PC-9 (cell line): ENCODE results near the gene TUBGCP2. TPM values are rescaled to one million over a fixed set of nuclear protein-coding genes. Genes with fewer than 3 reads are reported as not detected.

Source experiments
- BruUV-seq: library from RNA; stranded (reverse); fragments of 400-500 nt; replicated peaks from 2 replicates; lab custom pipeline; 2021; lab: Mats Ljungman, UMichigan
- CTCF ChIA-PET: fragments of 300-600 bp; sonication (Branson Sonifier 250); formaldehyde crosslinking; loops from one replicate; lab custom pipeline; 2022; ENCODE audit warnings: antibody characterized with exemption; lab: Charles Lee
- POLR2A ChIA-PET: fragments of 300-600 bp; sonication (Branson Sonifier 250); formaldehyde crosslinking; loops from one replicate; lab custom pipeline; 2022; ENCODE audit warnings: antibody characterized with exemption; ENCODE audit not compliant: unreplicated experiment; lab: Charles Lee
- DNase-seq, 2 experiments: peaks; one replicate each; pipeline versions ENCODE4 v3.0.0 to v3.0.0-alpha.2; 2015 to 2022; ENCODE audit warnings: mixed read lengths in 1 of 2
- H2AFZ ChIP-seq: fragments of 200-600 bp; sonication (generic); 2 replicates; pipeline ENCODE4 v1.8.1; 2017; ENCODE audit warnings: antibody characterized with exemption
- H3F3A ChIP-seq: fragments of 200-600 bp; sonication (generic); 2 replicates; pipeline ENCODE4 v1.8.1; 2017; ENCODE audit warnings: antibody characterized with exemption, mild to moderate bottlenecking, low read depth; ENCODE audit not compliant: insufficient read depth
- H3K27ac ChIP-seq: fragments of 200-600 bp; sonication (generic); 2 replicates; pipeline ENCODE4 v1.6.1; 2016; ENCODE audit warnings: mixed run types
- H3K27me3 ChIP-seq: fragments of 200-600 bp; sonication (generic); 2 replicates; pipeline ENCODE4 v1.6.1; 2016; ENCODE audit warnings: low read depth, mixed run types; ENCODE audit not compliant: insufficient read depth
- H3K36me3 ChIP-seq: fragments of 200-600 bp; sonication (generic); 2 replicates; pipeline ENCODE4 v1.6.1; 2016; ENCODE audit warnings: low read depth, mixed run types
- H3K4me1 ChIP-seq: fragments of 200-600 bp; sonication (generic); replicated peaks from 2 replicates; pipeline ENCODE4 v1.6.1; 2016; ENCODE audit warnings: mixed run types; ENCODE audit not compliant: insufficient read depth
- H3K4me2 ChIP-seq: fragments of 200-600 bp; sonication (generic); 2 replicates; pipeline ENCODE4 v1.6.1; 2017; ENCODE audit warnings: mixed run types
- H3K4me3 ChIP-seq: fragments of 200-600 bp; sonication (generic); 2 replicates; pipeline ENCODE4 v1.6.1; 2016; ENCODE audit warnings: mixed run types
- H3K79me2 ChIP-seq: fragments of 200-600 bp; sonication (generic); 2 replicates; pipeline ENCODE4 v1.6.1; 2017; ENCODE audit warnings: low read depth, mixed run types
- H3K9me2 ChIP-seq: fragments of 200-600 bp; sonication (generic); 2 replicates; pipeline ENCODE4 v1.8.1; 2017; ENCODE audit warnings: mild to moderate bottlenecking; ENCODE audit not compliant: insufficient read depth
- H3K9me3 ChIP-seq: fragments of 200-600 bp; sonication (generic); 2 replicates; pipeline ENCODE4 v1.8.1; 2016; ENCODE audit warnings: low read depth; ENCODE audit not compliant: insufficient read depth
- H4K20me1 ChIP-seq: fragments of 200-600 bp; sonication (generic); 2 replicates; pipeline ENCODE4 v1.8.1; 2017; ENCODE audit not compliant: insufficient read depth
- CTCF ChIP-seq: fragments of 200-600 bp; sonication (generic); conservative IDR thresholded peaks from 2 replicates; pipeline ENCODE4 v1.6.1; 2017; ENCODE audit warnings: mixed run types, antibody characterized with exemption, mild to moderate bottlenecking, moderate library complexity
- EZH2 ChIP-seq: fragments of 200-600 bp; sonication (generic); IDR thresholded peaks from 2 replicates; pipeline ENCODE4 v1.8.0; 2017; ENCODE audit warnings: antibody characterized with exemption, low read depth
- intact Hi-C: fragments of 100-400 bp; cut with micrococcal nuclease; formaldehyde crosslinking; loops from one replicate; pipeline ENCODE4 v1.10.0; 2022; ENCODE audit not compliant: unreplicated experiment
- total RNA-seq: library from RNA; stranded (reverse); gene quantifications from 2 replicates; pipeline ENCODE4 v1.2.3, GENCODE V29; 2021

The TUBGCP2 gene
- total RNA-seq, 1 experiment from 2014 or later = 52.8 TPM

- no peak for DNase-seq
- Histone ChIP-seq H3K4me3 (no peak overlapping the region), H3K9me2 (no peaks in the 10 kb centered on the region), H2AFZ (no peak overlapping the region), H3K4me1 (peaks cover 40% of the 10 kb centered on the region), H4K20me1 (no peaks in the 10 kb centered on the region), H3K79me2 (no peaks in the 10 kb centered on the region), H3K4me2 (no peak overlapping the region; the same call in 1 of the 2 replicates), H3K9me3 (no peaks in the 10 kb centered on the region), H3F3A (peaks cover 9% of the 10 kb centered on the region; the same call in 1 of the 2 replicates), H3K27ac (no peak overlapping the region), H3K27me3 (no peaks in the 10 kb centered on the region), H3K36me3 (no peaks in the 10 kb centered on the region)
- no peak for TF ChIP-seq EZH2
- no peak for TF ChIP-seq CTCF
- intact Hi-C loops = no loop called here
- CTCF ChIA-PET = no interaction called here
- POLR2A ChIA-PET = no interaction called here
- BruUV-seq = no TSS peak
Observed at GRCh38 chr10:133262696-133263095, 46.0 kb downstream of the TUBGCP2 start.

GRCh38 chr10:133261726-133262325 lies 46.8 kb downstream of the TUBGCP2 start:
- H3K4me2 ChIP-seq = peak overlapping the region; percentile 86
- H3F3A ChIP-seq = peaks cover 9% of the 10 kb centered on the region; the same call in 1 of the 2 replicates
- CTCF ChIA-PET = no interaction called here
- peak in 1 of 2 experiments; percentile 64 for DNase-seq
- H2AFZ ChIP-seq = no peak overlapping the region
- no peaks in the 10 kb centered on the region for H4K20me1 ChIP-seq
- TF ChIP-seq EZH2 (no peak), CTCF (no peak)
- intact Hi-C loops = no loop called here
- no peaks in the 10 kb centered on the region for H3K36me3 ChIP-seq
- peaks cover 41% of the 10 kb centered on the region for H3K4me1 ChIP-seq
- H3K9me3 ChIP-seq = no peaks in the 10 kb centered on the region
- no peaks in the 10 kb centered on the region for H3K9me2 ChIP-seq
- H3K4me3 ChIP-seq = peak overlapping the region; percentile 55
- H3K27ac ChIP-seq = no peak overlapping the region
- H3K79me2 ChIP-seq = no peaks in the 10 kb centered on the region
- BruUV-seq = no TSS peak
- POLR2A ChIA-PET = no interaction called here
- H3K27me3 ChIP-seq = no peaks in the 10 kb centered on the region

- TF ChIP-seq EZH2 = no peak
- TF ChIP-seq CTCF = no peak
- H3K9me3 ChIP-seq = no peaks in the 10 kb centered on the region
- H3K4me3 ChIP-seq = peak overlapping the region; percentile 55
- H2AFZ ChIP-seq = no peak overlapping the region
- no peaks in the 10 kb centered on the region for H3K36me3 ChIP-seq
- H3K27ac ChIP-seq = no peak overlapping the region
- POLR2A ChIA-PET = interaction anchor here (0.5 kb wide), 1 partner anchor 47 kb away, joined by 4 read pairs; no protein-coding TSS in a partner anchor
- H4K20me1 ChIP-seq = no peaks in the 10 kb centered on the region
- DNase-seq = peak in 1 of 2 experiments; percentile 46
- H3K4me2 ChIP-seq = peak overlapping the region; percentile 86
- BruUV-seq = TSS peak; percentile 43
- CTCF ChIA-PET = no interaction called here
- intact Hi-C loops = no loop called here
- peaks cover 41% of the 10 kb centered on the region for H3K4me1 ChIP-seq
- H3K79me2 ChIP-seq = no peaks in the 10 kb centered on the region
- H3K9me2 ChIP-seq = no peaks in the 10 kb centered on the region
- no peaks in the 10 kb centered on the region for H3K27me3 ChIP-seq
- peaks cover 9% of the 10 kb centered on the region; the same call in 1 of the 2 replicates for H3F3A ChIP-seq
Observed at GRCh38 chr10:133260895-133261725, 47.6 kb downstream of the TUBGCP2 start.
